HUES64 (cell line): ENCODE results near the gene FOXP1.

Experiments
- H3K27ac ChIP-seq: 2 replicates; pipeline ENCODE4 v1.7.0; 2013; ENCODE audit warnings: low read depth, low read length, inconsistent platforms
- H3K27me3 ChIP-seq: 2 replicates; pipeline ENCODE4 v1.6.1; 2013; ENCODE audit warnings: mild to moderate bottlenecking, low read length; ENCODE audit not compliant: insufficient read depth
- H3K36me3 ChIP-seq: 2 replicates; pipeline ENCODE4 v1.6.1; 2013; ENCODE audit warnings: mild to moderate bottlenecking, low read length; ENCODE audit not compliant: insufficient read depth
- H3K4me1 ChIP-seq: 2 replicates; pipeline ENCODE4 v1.6.1; 2013; ENCODE audit warnings: mild to moderate bottlenecking, low read length, moderate library complexity; ENCODE audit not compliant: insufficient read depth
- H3K4me3 ChIP-seq: 2 replicates; pipeline ENCODE4 v1.5.1; 2013; ENCODE audit warnings: mild to moderate bottlenecking, low read length, moderate library complexity
- H3K9ac ChIP-seq: 2 replicates; pipeline ENCODE4 v1.6.1; 2013; ENCODE audit warnings: mild to moderate bottlenecking, low read depth, low read length
- H3K9me3 ChIP-seq: 2 replicates; pipeline ENCODE4 v1.6.1; 2013; ENCODE audit warnings: low read depth, low read length; ENCODE audit not compliant: insufficient read depth
- WGBS: fragments of 150-250, 120-280 bp; methylation state at CpG from one replicate; pipeline ENCODE4 v1.1.7; 2013; ENCODE audit warnings: missing lambda C conversion rate; 5-methylcytosine and 5-hydroxymethylcytosine counted together

FOXP1 gene

GRCh38 chr3:71268462-71268999 lies 315.0 kb downstream of the FOXP1 start:
- Histone ChIP-seq H3K27me3 (no peaks in the 10 kb centered on the region), H3K9ac (no peak overlapping the region), H3K9me3 (no peaks in the 10 kb centered on the region), H3K36me3 (no peaks in the 10 kb centered on the region), H3K27ac (no peak overlapping the region), H3K4me3 (no peak overlapping the region), H3K4me1 (0 out of 2 replicates have a peak, but pooled peaks cover 6% of the 10 kb centered on the region)
- WGBS: 96% methylated on average over 5 of the region's 5 CpGs

- H3K27me3 ChIP-seq: no peaks in the 10 kb centered on the region
- no peak overlapping the region for H3K9ac ChIP-seq
- H3K36me3 ChIP-seq: no peaks in the 10 kb centered on the region
- peaks cover 10% of the 10 kb centered on the region; the same call in 1 of the 2 replicates for H3K4me1 ChIP-seq
- no peak overlapping the region for H3K4me3 ChIP-seq
- H3K9me3 ChIP-seq: no peaks in the 10 kb centered on the region
- no CpG with 5 or more reads among the region's 1 CpG for WGBS
- H3K27ac ChIP-seq: no peak overlapping the region
Measured at GRCh38 chr3:71266875-71267274, 316.7 kb downstream of the FOXP1 start.

GRCh38 chr3:71265365-71265915 lies 318.1 kb downstream of the FOXP1 start:
- no peak overlapping the region for H3K9ac ChIP-seq
- H3K36me3 ChIP-seq: no peaks in the 10 kb centered on the region
- no peaks in the 10 kb centered on the region for H3K9me3 ChIP-seq
- H3K4me3 ChIP-seq: no peak overlapping the region
- no peak overlapping the region for H3K27ac ChIP-seq
- H3K27me3 ChIP-seq: no peaks in the 10 kb centered on the region
- WGBS: 97% methylated on average over 9 of the region's 9 CpGs
- H3K4me1 ChIP-seq: peaks cover 10% of the 10 kb centered on the region; the same call in 1 of the 2 replicates

GRCh38 chr3:71264840-71265239 lies 318.7 kb downstream of the FOXP1 start:
- H3K4me1 ChIP-seq: peaks cover 5% of the 10 kb centered on the region; the same call in 1 of the 2 replicates
- WGBS: 96% methylated on average over 2 of the region's 2 CpGs

GRCh38 chr3:71262364-71263265 lies 320.9 kb downstream of the FOXP1 start:
- peak overlapping the region; percentile 28; the same call in 1 of the 2 replicates for H3K27ac ChIP-seq
- no peak overlapping the region for H3K4me3 ChIP-seq
- no peak overlapping the region for H3K9ac ChIP-seq
- H3K36me3 ChIP-seq: no peaks in the 10 kb centered on the region
- WGBS: 88% methylated on average over 8 of the region's 8 CpGs
- no peaks in the 10 kb centered on the region for H3K27me3 ChIP-seq
- H3K9me3 ChIP-seq: no peaks in the 10 kb centered on the region
- H3K4me1 ChIP-seq: peaks cover 24% of the 10 kb centered on the region

More at GRCh38 chr3:71264840-71265239, 318.7 kb downstream of the FOXP1 start:
- Histone ChIP-seq H3K27ac (no peak overlapping the region), H3K9me3 (no peaks in the 10 kb centered on the region), H3K9ac (no peak overlapping the region), H3K4me3 (no peak overlapping the region), H3K36me3 (no peaks in the 10 kb centered on the region), H3K27me3 (no peaks in the 10 kb centered on the region)

GRCh38 chr3:71260782-71261181 lies 322.7 kb downstream of the FOXP1 start:
- Histone ChIP-seq H3K27ac (no peak overlapping the region), H3K36me3 (no peaks in the 10 kb centered on the region), H3K27me3 (no peaks in the 10 kb centered on the region), H3K9ac (no peak overlapping the region), H3K4me1 (peaks cover 26% of the 10 kb centered on the region), H3K4me3 (no peak overlapping the region), H3K9me3 (no peaks in the 10 kb centered on the region)
- WGBS: 97% methylated on average over 6 of the region's 8 CpGs

- Histone ChIP-seq H3K27me3 (no peaks in the 10 kb centered on the region), H3K27ac (peak overlapping the region; percentile 31; the same call in 1 of the 2 replicates)
Measured at GRCh38 chr3:71258526-71258925, 325.0 kb downstream of the FOXP1 start.

GRCh38 chr3:71258116-71258515 lies 325.4 kb downstream of the FOXP1 start:
- H3K9me3 ChIP-seq: no peaks in the 10 kb centered on the region
- no peak overlapping the region for H3K9ac ChIP-seq
- peaks cover 26% of the 10 kb centered on the region for H3K4me1 ChIP-seq
- no peak overlapping the region for H3K4me3 ChIP-seq
- no peaks in the 10 kb centered on the region for H3K36me3 ChIP-seq
- H3K27ac ChIP-seq: peak overlapping the region; percentile 64; the same call in 1 of the 2 replicates
- 80% methylated on average over 1 of the region's 1 CpG for WGBS
- H3K27me3 ChIP-seq: no peaks in the 10 kb centered on the region

More at GRCh38 chr3:71258526-71258925, 325.0 kb downstream of the FOXP1 start:
- H3K9ac ChIP-seq: no peak overlapping the region
- H3K4me1 ChIP-seq: peaks cover 26% of the 10 kb centered on the region
- no peak overlapping the region for H3K4me3 ChIP-seq
- no peaks in the 10 kb centered on the region for H3K36me3 ChIP-seq
- no peaks in the 10 kb centered on the region for H3K9me3 ChIP-seq
- 87% methylated on average over 3 of the region's 3 CpGs for WGBS

- WGBS: no CpG with 5 or more reads among the region's 3 CpGs
- H3K27ac ChIP-seq: no peak overlapping the region
- H3K9ac ChIP-seq: no peak overlapping the region
- H3K36me3 ChIP-seq: no peaks in the 10 kb centered on the region
- H3K4me1 ChIP-seq: peaks cover 21% of the 10 kb centered on the region
- H3K9me3 ChIP-seq: no peaks in the 10 kb centered on the region
- H3K4me3 ChIP-seq: no peak overlapping the region
- no peaks in the 10 kb centered on the region for H3K27me3 ChIP-seq
Measured at GRCh38 chr3:71255498-71255897, 328.0 kb downstream of the FOXP1 start.

GRCh38 chr3:71254281-71255057 lies 329.1 kb downstream of the FOXP1 start:
- no peak overlapping the region for H3K9ac ChIP-seq
- peaks cover 18% of the 10 kb centered on the region for H3K4me1 ChIP-seq
- no peak overlapping the region for H3K27ac ChIP-seq
- no peak overlapping the region for H3K4me3 ChIP-seq
- H3K36me3 ChIP-seq: no peaks in the 10 kb centered on the region
- no peaks in the 10 kb centered on the region for H3K27me3 ChIP-seq
- WGBS: 88% methylated on average over 7 of the region's 7 CpGs
- H3K9me3 ChIP-seq: no peaks in the 10 kb centered on the region
